Activated CD8-positive, alpha-beta memory T cell treated with anti-CD3 and anti-CD28 coated beads for 36 hours (primary cell): ENCODE measurements around the gene CDKN2B. TPM values are rescaled to one million over a fixed set of nuclear protein-coding genes. Genes with fewer than 3 reads are reported as not detected.

Experiments used
- CTCF ChIA-PET: fragments of 350-600 bp; sonication (Branson Sonifier 250); formaldehyde crosslinking; loops from one replicate; lab custom pipeline; 2021; ENCODE audit warnings: antibody characterized with exemption; lab: Charles Lee
- POLR2A ChIA-PET: fragments of 350-600 bp; sonication (Branson Sonifier 250); formaldehyde crosslinking; loops from one replicate; lab custom pipeline; 2021; ENCODE audit warnings: antibody characterized with exemption; lab: Charles Lee
- total RNA-seq, 2 experiments: library from RNA; stranded (reverse); gene quantifications; one replicate each; pipeline ENCODE4 v1.2.3, GENCODE V29; 2021

CDKN2B gene
- total RNA-seq, 2 experiments from 2014 or later = 0.04 to 0.11 TPM

- POLR2A ChIA-PET = no interaction called here
- CTCF ChIA-PET = no interaction called here
Observed at GRCh38 chr9:21998026-21998425, 11.1 kb downstream of the CDKN2B start.

GRCh38 chr9:21997480-21997879 lies 11.6 kb downstream of the CDKN2B start:
- ChIA-PET CTCF (no interaction called here), POLR2A (no interaction called here)

- POLR2A ChIA-PET = no interaction called here
- CTCF ChIA-PET = interaction anchor here (4.3 kb wide), 1 partner anchor 11 kb away, joined by 19 read pairs; the partner anchor contains the start of gene CDKN2B
Observed at GRCh38 chr9:21996858-21997257, 12.2 kb downstream of the CDKN2B start.

- CTCF ChIA-PET = interaction anchor here (4.3 kb wide), 1 partner anchor 12 kb away, joined by 19 read pairs; the partner anchor contains the start of gene CDKN2B
- POLR2A ChIA-PET = no interaction called here
Observed at GRCh38 chr9:21996438-21996837, 12.7 kb downstream of the CDKN2B start.

GRCh38 chr9:21995666-21996398 lies 13.3 kb downstream of the CDKN2B start:
- POLR2A ChIA-PET = interaction anchor here (1.7 kb wide), 1 partner anchor 193 kb away, joined by 6 read pairs; no protein-coding TSS in a partner anchor
- CTCF ChIA-PET = interaction anchor here (4.3 kb wide), 1 partner anchor 12 kb away, joined by 19 read pairs; the partner anchor contains the start of gene CDKN2B

GRCh38 chr9:21995006-21995665 lies 14.0 kb downstream of the CDKN2B start:
- POLR2A ChIA-PET = interaction anchor here (0.6 to 1.7 kb wide), 3 partner anchors 75 to 247 kb away, joined by 3 to 6 read pairs (median 3); no protein-coding TSS in a partner anchor
- CTCF ChIA-PET = interaction anchor here (0.9 to 4.3 kb wide), 6 partner anchors 13 to 189 kb away, joined by 3 to 19 read pairs (median 4); partner anchors contain the start of gene CDKN2B

- CTCF ChIA-PET = interaction anchor here (0.9 to 4.3 kb wide), 6 partner anchors 13 to 188 kb away, joined by 3 to 19 read pairs (median 4); partner anchors contain the start of gene CDKN2B
- POLR2A ChIA-PET = interaction anchor here (0.6 to 1.7 kb wide), 3 partner anchors 74 to 247 kb away, joined by 3 to 6 read pairs (median 3); no protein-coding TSS in a partner anchor
Observed at GRCh38 chr9:21994556-21995005, 14.5 kb downstream of the CDKN2B start, which contains the start of gene CDKN2B-AS1. Gene CDKN2B-AS1, plus strand, starts transcription at chr9:21994791.

GRCh38 chr9:21993893-21994555 lies 15.1 kb downstream of the CDKN2B start, which contains the start of gene CDKN2A:
Gene CDKN2A, minus strand, starts transcription at chr9:21994392.
- ChIA-PET CTCF (interaction anchor here (0.9 to 4.3 kb wide), 6 partner anchors 14 to 188 kb away, joined by 3 to 19 read pairs (median 4); partner anchors contain the start of gene CDKN2B), POLR2A (interaction anchor here (1.7 kb wide), 1 partner anchor 191 kb away, joined by 6 read pairs; no protein-coding TSS in a partner anchor)

- CTCF ChIA-PET = interaction anchor here (0.6 to 4.3 kb wide), 2 partner anchors 15 to 140 kb away, joined by 4 to 19 read pairs; partner anchors contain the start of gene CDKN2B
- POLR2A ChIA-PET = no interaction called here
Observed at GRCh38 chr9:21993007-21993406, 16.1 kb downstream of the CDKN2B start.

GRCh38 chr9:21991072-21991959 lies 17.8 kb downstream of the CDKN2B start:
- ChIA-PET POLR2A (no interaction called here), CTCF (interaction anchor here (1.6 kb wide), 1 partner anchor 178 kb away, joined by 3 read pairs; no protein-coding TSS in a partner anchor)

- ChIA-PET CTCF (interaction anchor here (1.2 kb wide), 2 partner anchors 18 to 19 kb away, joined by 3 read pairs; partner anchors contain the start of gene CDKN2B), POLR2A (no interaction called here)
Observed at GRCh38 chr9:21989440-21990189, 19.5 kb downstream of the CDKN2B start.

- CTCF ChIA-PET = interaction anchor here (1.2 kb wide), 1 partner anchor 21 kb away, joined by 3 read pairs; the partner anchor contains the start of gene CDKN2B
Observed at GRCh38 chr9:21988056-21988990, 20.8 kb downstream of the CDKN2B start.

GRCh38 chr9:21985964-21986667 lies 23.0 kb downstream of the CDKN2B start:
- POLR2A ChIA-PET = no interaction called here
- CTCF ChIA-PET = interaction anchor here (0.7 to 1.2 kb wide), 2 partner anchors 22 kb away, joined by 3 to 4 read pairs; no protein-coding TSS in a partner anchor

More at GRCh38 chr9:21988056-21988990, 20.8 kb downstream of the CDKN2B start:
- POLR2A ChIA-PET = no interaction called here

- ChIA-PET CTCF (no interaction called here), POLR2A (no interaction called here)
Observed at GRCh38 chr9:21984101-21984500, 25.0 kb downstream of the CDKN2B start.

- CTCF ChIA-PET = no interaction called here
- POLR2A ChIA-PET = no interaction called here
Observed at GRCh38 chr9:21983561-21983935, 25.6 kb downstream of the CDKN2B start.
